ENCODE data around the gene LRRN4.

The LRRN4 gene

DNA sequence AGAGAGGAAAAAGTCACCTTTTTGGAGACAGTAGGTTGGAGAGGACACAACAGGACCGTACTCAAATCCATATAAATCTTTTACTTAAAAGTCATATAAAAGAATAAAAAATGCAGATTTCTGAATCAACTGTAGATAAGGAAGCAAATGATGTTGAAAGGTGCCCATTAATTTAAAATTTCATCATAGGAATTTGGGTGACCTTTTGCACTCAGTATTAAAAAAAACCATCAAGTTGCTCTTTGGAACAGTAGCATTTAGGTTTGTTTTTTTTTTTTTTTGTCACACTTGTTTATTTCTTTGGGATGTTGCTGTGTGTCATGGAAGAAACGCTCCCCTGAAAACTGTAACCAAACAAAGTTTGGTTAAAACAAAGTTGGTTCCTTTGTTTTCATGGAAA, 20.9 kb upstream of the LRRN4 start:
- ChIA-PET POLR2A (no interaction called here), CTCF (interaction anchor here (0.7 to 2.9 kb wide), 5 partner anchors 9 to 546 kb away, joined by 3 to 20 read pairs (median 4); no protein-coding TSS in a partner anchor)
- Histone ChIP-seq H3K36me3 (ENCODE audit: control insufficient read depth in 4 of 4, insufficient read depth in 4 of 4, low read length in 3 of 4) (peaks cover 0 to 10% (median 3%) of the 10 kb centered on the region in 4 experiments), H3K27me3 (replicated peaks in 2 of 5; ENCODE audit: control insufficient read depth in 4 of 5, insufficient read depth in 5 of 5, low read length in 4 of 5) (peaks cover 0 to 4% (median 0%) of the 10 kb centered on the region in 5 experiments), H3K9me3 (ENCODE audit: control extremely low read depth in 1 of 5, control insufficient read depth in 4 of 5, insufficient read depth in 2 of 5, low read depth in 1 of 5, low read length in 4 of 5) (no peaks in the 10 kb centered on the region), H3K4me1 (ENCODE audit: control extremely low read depth in 1 of 4, control insufficient read depth in 4 of 4, insufficient read depth in 4 of 4, low read length in 3 of 4) (peaks cover 0 to 12% (median 3%) of the 10 kb centered on the region in 4 experiments), H3K27ac (ENCODE audit: insufficient read depth in 1 of 2, low read depth in 1 of 2, low read length in 2 of 2, poor library complexity in 1 of 2, severe bottlenecking in 2 of 2) (no peak overlapping the region), H3K4me3 (ENCODE audit: control insufficient read depth in 1 of 7, extremely low read depth in 1 of 7, insufficient read depth in 4 of 7, low read depth in 2 of 7, low read length in 6 of 7) (no peak overlapping the region)
- no CpG with 5 or more reads among the region's 2 CpGs for WGBS (ENCODE audit: insufficient coverage)
- DNase-seq, result no peak

DNA sequence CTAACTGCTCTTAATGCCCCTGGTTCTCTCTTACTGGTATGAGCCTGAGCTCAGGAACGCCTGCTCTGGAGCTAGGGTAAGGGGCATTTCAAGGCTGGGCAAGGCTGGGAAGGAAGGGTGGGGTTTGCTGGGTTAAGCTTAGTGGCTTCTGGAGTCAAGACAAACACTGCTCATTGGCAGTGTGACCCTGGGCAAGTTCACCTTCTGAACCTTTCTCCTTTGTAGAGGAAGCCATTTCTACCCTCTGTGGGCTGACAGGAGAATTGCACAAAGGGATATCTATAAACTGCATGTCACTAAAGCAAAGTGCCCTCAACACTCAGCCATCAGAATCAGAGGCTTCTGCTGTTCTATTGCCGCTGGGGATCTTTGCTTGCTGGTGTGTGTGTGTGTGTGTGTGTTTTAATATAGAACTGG, 20.3 kb upstream of the LRRN4 start:
- WGBS (ENCODE audit: insufficient coverage), result 100% methylated on average over 1 of the region's 2 CpGs
- Histone ChIP-seq H3K36me3 (ENCODE audit: control insufficient read depth in 4 of 4, insufficient read depth in 4 of 4, low read length in 3 of 4) (peaks cover 0 to 10% (median 3%) of the 10 kb centered on the region in 4 experiments), H3K9me3 (ENCODE audit: control extremely low read depth in 1 of 5, control insufficient read depth in 4 of 5, insufficient read depth in 2 of 5, low read depth in 1 of 5, low read length in 4 of 5) (no peaks in the 10 kb centered on the region), H3K4me3 (ENCODE audit: control insufficient read depth in 1 of 7, extremely low read depth in 1 of 7, insufficient read depth in 4 of 7, low read depth in 2 of 7, low read length in 6 of 7) (no peak overlapping the region), H3K27ac (ENCODE audit: insufficient read depth in 1 of 2, low read depth in 1 of 2, low read length in 2 of 2, poor library complexity in 1 of 2, severe bottlenecking in 2 of 2) (no peak overlapping the region), H3K27me3 (replicated peaks in 2 of 5; ENCODE audit: control insufficient read depth in 4 of 5, insufficient read depth in 5 of 5, low read length in 4 of 5) (peaks cover 0 to 4% (median 0%) of the 10 kb centered on the region in 5 experiments), H3K4me1 (ENCODE audit: control extremely low read depth in 1 of 4, control insufficient read depth in 4 of 4, insufficient read depth in 4 of 4, low read length in 3 of 4) (peaks cover 0 to 12% (median 3%) of the 10 kb centered on the region in 4 experiments)
- POLR2A ChIA-PET, result no interaction called here
- DNase-seq, result peak; percentile 29 to 53 (median 47)
- CTCF ChIA-PET, result interaction anchor here (0.7 to 2.9 kb wide), 5 partner anchors 17 to 545 kb away, joined by 4 to 20 read pairs (median 5); no protein-coding TSS in a partner anchor

DNA sequence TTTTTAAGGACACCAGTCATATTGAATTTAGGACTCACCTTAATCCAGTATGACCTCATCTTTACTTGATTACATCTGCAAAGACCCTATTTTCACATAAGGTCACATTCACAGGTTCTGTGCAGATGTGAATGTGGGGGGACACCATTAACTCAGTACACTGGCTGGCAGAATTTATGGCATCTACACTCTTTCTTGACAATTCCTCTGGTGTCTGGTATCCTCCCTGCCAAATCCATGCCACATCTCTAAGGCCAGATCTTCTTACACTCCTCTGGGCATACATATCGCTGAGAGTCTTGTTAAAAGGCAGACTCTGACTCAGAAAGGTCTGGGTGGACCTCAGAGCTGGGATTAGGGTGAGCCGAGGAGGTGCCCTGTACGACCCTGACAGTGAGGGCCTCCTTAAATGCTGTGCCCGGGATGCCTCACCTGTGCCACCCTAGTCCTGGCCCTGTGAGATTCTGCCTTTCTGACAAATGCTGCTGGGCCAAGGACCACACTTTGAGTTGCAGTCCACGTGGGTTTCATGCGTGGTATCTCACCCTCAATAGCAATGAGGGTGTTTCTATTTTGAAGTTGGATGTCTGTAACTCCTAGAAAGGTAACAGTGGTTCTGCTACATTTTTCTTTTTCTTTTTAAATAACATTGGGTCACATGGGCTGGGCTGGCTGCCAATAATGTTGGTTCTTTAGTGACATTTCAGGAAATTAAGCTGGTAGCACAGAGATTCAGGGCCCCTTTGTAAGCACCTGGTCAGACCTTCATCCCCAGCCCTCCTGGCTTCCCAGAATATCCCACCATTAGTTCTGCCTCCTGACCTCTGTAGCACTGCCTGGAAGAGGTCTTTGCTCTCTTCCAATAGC, 17.2 kb upstream of the LRRN4 start:
- POLR2A ChIA-PET, result no interaction called here
- no peak overlapping the region for H3K27ac ChIP-seq (ENCODE audit: insufficient read depth in 1 of 2, low read depth in 1 of 2, low read length in 2 of 2, poor library complexity in 1 of 2, severe bottlenecking in 2 of 2)
- H3K27me3 ChIP-seq (replicated peaks in 2 of 5; ENCODE audit: control insufficient read depth in 4 of 5, insufficient read depth in 5 of 5, low read length in 4 of 5), result peaks cover 0 to 2% (median 0%) of the 10 kb centered on the region in 5 experiments
- peaks cover 0 to 5% (median under 1%) of the 10 kb centered on the region in 4 experiments for H3K36me3 ChIP-seq (ENCODE audit: control insufficient read depth in 4 of 4, insufficient read depth in 4 of 4, low read length in 3 of 4)
- no peaks in the 10 kb centered on the region for H3K9me3 ChIP-seq (ENCODE audit: control extremely low read depth in 1 of 5, control insufficient read depth in 4 of 5, insufficient read depth in 2 of 5, low read depth in 1 of 5, low read length in 4 of 5)
- WGBS (ENCODE audit: insufficient coverage), result 95% methylated on average over 3 of the region's 6 CpGs
- no peak overlapping the region for H3K4me3 ChIP-seq (ENCODE audit: control insufficient read depth in 1 of 7, extremely low read depth in 1 of 7, insufficient read depth in 4 of 7, low read depth in 2 of 7, low read length in 6 of 7)
- H3K4me1 ChIP-seq (ENCODE audit: control extremely low read depth in 1 of 4, control insufficient read depth in 4 of 4, insufficient read depth in 4 of 4, low read length in 3 of 4), result peaks cover 0 to 12% (median 2%) of the 10 kb centered on the region in 4 experiments
- DNase-seq, result peak in 2 of 3 donors; percentile 24 to 30
- CTCF ChIA-PET, result interaction anchor here (1.5 to 2.5 kb wide), 2 partner anchors 541 to 543 kb away, joined by 3 to 5 read pairs; no protein-coding TSS in a partner anchor

DNA sequence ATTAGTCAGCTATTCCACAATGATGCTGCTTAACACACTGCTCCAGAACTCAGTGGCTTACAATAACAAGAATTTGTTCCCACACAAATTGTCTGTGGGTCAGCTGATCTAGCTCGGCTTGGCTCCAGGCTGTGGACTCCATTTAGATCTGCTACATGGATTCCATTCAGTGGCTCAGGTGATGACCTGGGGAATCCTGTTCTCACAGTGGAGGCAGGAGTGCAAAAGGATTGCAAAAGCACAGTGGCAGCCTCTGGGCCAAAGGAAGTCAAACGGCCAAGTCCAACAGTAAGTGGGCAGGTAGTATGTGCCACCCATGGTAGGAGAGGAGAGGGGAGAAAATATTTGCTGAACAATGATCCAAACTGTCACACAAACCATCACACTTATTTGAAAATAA, 15.8 kb upstream of the LRRN4 start:
- DNase-seq, result no peak
- H3K9me3 ChIP-seq (ENCODE audit: control extremely low read depth in 1 of 5, control insufficient read depth in 4 of 5, insufficient read depth in 2 of 5, low read depth in 1 of 5, low read length in 4 of 5), result no peaks in the 10 kb centered on the region
- peaks cover 0 to 5% (median 0%) of the 10 kb centered on the region in 4 experiments for H3K4me1 ChIP-seq (ENCODE audit: control extremely low read depth in 1 of 4, control insufficient read depth in 4 of 4, insufficient read depth in 4 of 4, low read length in 3 of 4)
- peaks cover 0 to 2% (median 0%) of the 10 kb centered on the region in 5 experiments for H3K27me3 ChIP-seq (replicated peaks in 2 of 5; ENCODE audit: control insufficient read depth in 4 of 5, insufficient read depth in 5 of 5, low read length in 4 of 5)
- ChIA-PET POLR2A (interaction anchor here (0.6 kb wide), 1 partner anchor 218 kb away, joined by 3 read pairs; no protein-coding TSS in a partner anchor), CTCF (no interaction called here)
- H3K27ac ChIP-seq (ENCODE audit: insufficient read depth in 1 of 2, low read depth in 1 of 2, low read length in 2 of 2, poor library complexity in 1 of 2, severe bottlenecking in 2 of 2), result no peak overlapping the region
- peaks cover 0 to 5% (median 0%) of the 10 kb centered on the region in 4 experiments for H3K36me3 ChIP-seq (ENCODE audit: control insufficient read depth in 4 of 4, insufficient read depth in 4 of 4, low read length in 3 of 4)
- no peak overlapping the region for H3K4me3 ChIP-seq (ENCODE audit: control insufficient read depth in 1 of 7, extremely low read depth in 1 of 7, insufficient read depth in 4 of 7, low read depth in 2 of 7, low read length in 6 of 7)
- WGBS (ENCODE audit: insufficient coverage), result 100% methylated on average over 2 of the region's 2 CpGs

DNA sequence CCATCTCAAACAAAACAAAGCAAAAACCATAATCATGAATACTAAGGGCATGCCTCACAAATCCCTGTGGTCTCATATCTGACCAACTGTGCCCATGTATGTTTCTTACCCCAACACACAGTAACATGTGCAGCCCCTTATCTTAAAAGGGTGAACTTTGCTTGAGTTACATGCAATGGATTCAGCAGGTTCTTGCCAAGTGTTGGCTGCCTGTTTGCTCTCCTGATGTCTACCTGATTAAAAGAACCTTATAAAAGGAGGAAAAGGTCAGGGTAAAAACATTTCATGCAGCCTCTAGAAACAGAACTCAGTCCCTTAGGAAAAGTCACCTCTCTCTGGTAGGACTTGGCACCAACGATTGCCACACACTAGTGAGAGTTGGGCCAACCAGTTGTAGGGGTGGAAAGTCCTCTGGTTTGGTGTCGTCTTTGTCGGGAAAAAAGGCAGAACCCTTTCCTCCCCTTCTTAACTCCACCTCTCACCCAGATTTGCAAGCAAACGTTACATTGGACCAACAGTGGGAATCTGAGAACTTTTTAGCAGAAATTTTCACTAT, 14.0 kb upstream of the LRRN4 start:
- Histone ChIP-seq H3K4me3 (ENCODE audit: control insufficient read depth in 1 of 7, extremely low read depth in 1 of 7, insufficient read depth in 4 of 7, low read depth in 2 of 7, low read length in 6 of 7) (no peak overlapping the region), H3K27ac (ENCODE audit: insufficient read depth in 1 of 2, low read depth in 1 of 2, low read length in 2 of 2, poor library complexity in 1 of 2, severe bottlenecking in 2 of 2) (no peak overlapping the region), H3K9me3 (ENCODE audit: control extremely low read depth in 1 of 5, control insufficient read depth in 4 of 5, insufficient read depth in 2 of 5, low read depth in 1 of 5, low read length in 4 of 5) (no peaks in the 10 kb centered on the region), H3K4me1 (ENCODE audit: control extremely low read depth in 1 of 4, control insufficient read depth in 4 of 4, insufficient read depth in 4 of 4, low read length in 3 of 4) (peaks cover 0 to 5% (median 0%) of the 10 kb centered on the region in 4 experiments), H3K36me3 (ENCODE audit: control insufficient read depth in 4 of 4, insufficient read depth in 4 of 4, low read length in 3 of 4) (no peaks in the 10 kb centered on the region), H3K27me3 (replicated peaks in 2 of 5; ENCODE audit: control insufficient read depth in 4 of 5, insufficient read depth in 5 of 5, low read length in 4 of 5) (peaks cover 0 to 2% (median 0%) of the 10 kb centered on the region in 5 experiments)
- CTCF ChIA-PET, result interaction anchor here (2.2 kb wide), 1 partner anchor 9 kb away, joined by 9 read pairs; no protein-coding TSS in a partner anchor
- 100% methylated on average over 2 of the region's 4 CpGs for WGBS (ENCODE audit: insufficient coverage)
- no peak for DNase-seq
- POLR2A ChIA-PET, result no interaction called here

DNA sequence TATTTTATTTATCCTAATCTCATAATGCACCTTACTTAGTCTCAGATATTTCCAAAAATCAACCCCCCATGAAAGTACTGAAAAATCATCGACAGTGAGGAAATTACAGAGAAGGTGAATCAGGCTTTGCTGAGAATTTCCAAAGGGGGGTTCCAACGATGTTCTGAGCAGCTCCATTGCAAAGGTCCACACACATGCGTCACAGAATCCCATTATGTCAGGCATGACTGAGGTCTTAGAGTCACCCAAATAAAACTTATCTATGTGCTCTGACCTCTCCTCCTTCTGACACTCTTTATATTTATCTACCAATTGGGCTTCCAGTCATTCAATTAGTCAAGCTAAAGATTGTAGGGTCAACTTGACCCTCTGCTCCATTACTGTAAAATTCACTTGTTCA, 12.7 kb upstream of the LRRN4 start:
- Histone ChIP-seq H3K9me3 (ENCODE audit: control extremely low read depth in 1 of 5, control insufficient read depth in 4 of 5, insufficient read depth in 2 of 5, low read depth in 1 of 5, low read length in 4 of 5) (no peaks in the 10 kb centered on the region), H3K27ac (ENCODE audit: insufficient read depth in 1 of 2, low read depth in 1 of 2, low read length in 2 of 2, poor library complexity in 1 of 2, severe bottlenecking in 2 of 2) (no peak overlapping the region), H3K4me3 (ENCODE audit: control insufficient read depth in 1 of 7, extremely low read depth in 1 of 7, insufficient read depth in 4 of 7, low read depth in 2 of 7, low read length in 6 of 7) (no peak overlapping the region), H3K36me3 (ENCODE audit: control insufficient read depth in 4 of 4, insufficient read depth in 4 of 4, low read length in 3 of 4) (no peaks in the 10 kb centered on the region), H3K4me1 (ENCODE audit: control extremely low read depth in 1 of 4, control insufficient read depth in 4 of 4, insufficient read depth in 4 of 4, low read length in 3 of 4) (peaks cover 0 to 5% (median 0%) of the 10 kb centered on the region in 4 experiments), H3K27me3 (replicated peaks in 2 of 5; ENCODE audit: control insufficient read depth in 4 of 5, insufficient read depth in 5 of 5, low read length in 4 of 5) (peaks cover 0 to 2% (median 0%) of the 10 kb centered on the region in 5 experiments)
- DNase-seq, result no peak
- ChIA-PET CTCF (interaction anchor here (2.2 kb wide), 1 partner anchor 10 kb away, joined by 9 read pairs; no protein-coding TSS in a partner anchor), POLR2A (interaction anchor here (1.0 kb wide), 1 partner anchor 9 kb away, joined by 3 read pairs; no protein-coding TSS in a partner anchor)
- WGBS (ENCODE audit: insufficient coverage), result 90% methylated on average over 2 of the region's 3 CpGs
